SK-N-SH (cell line): ENCODE data around the gene C1orf35.
"Not testable (repeated sequence)": the region's sequence is repeated elsewhere in the genome, so short reads cannot be mapped to it uniquely, and the experiment has no call there.

Experiments used
- CTCF ChIP-seq: fragments of 200-600 bp; sonication (generic); IDR thresholded peaks from 2 replicates; pipeline ENCODE4 v1.6.1; 2017; ENCODE audit warnings: antibody characterized with exemption, mild to moderate bottlenecking, moderate library complexity
- EP300 ChIP-seq, 2 experiments: IDR thresholded peaks; 2 replicates each; pipeline versions ENCODE4 v1.4.0 to v1.6.1; 2012; ENCODE audit warnings: borderline replicate concordance in 1 of 2, low read depth in 1 of 2, low read length in 1 of 2
- MAX ChIP-seq: IDR thresholded peaks from 2 replicates; pipeline ENCODE4 v1.4.0; 2012; ENCODE audit warnings: low read depth
- SIN3A ChIP-seq: IDR thresholded peaks from 2 replicates; pipeline ENCODE4 v1.6.1; 2012; ENCODE audit warnings: low read depth, mild to moderate bottlenecking, low read length, moderate library complexity, borderline replicate concordance

DNA sequence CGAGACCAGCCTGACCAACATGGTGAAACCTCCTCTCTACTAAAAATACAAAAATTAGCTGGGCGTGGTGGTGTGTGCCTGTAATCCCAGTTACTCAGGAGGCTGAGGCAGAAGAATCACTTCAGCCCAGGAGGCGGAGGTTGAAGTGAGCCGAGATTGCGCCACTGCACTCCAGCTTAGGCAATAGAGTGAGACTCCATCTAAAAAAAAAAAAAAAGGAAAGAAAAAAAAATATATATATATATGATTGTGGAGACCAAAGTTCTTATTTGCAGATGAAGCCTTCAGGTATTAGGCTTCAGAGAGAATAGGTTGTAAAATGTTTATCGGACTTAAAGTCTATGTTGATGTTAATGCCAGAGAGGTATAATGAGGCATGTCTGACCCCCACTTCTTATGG, 8.2 kb upstream of the C1orf35 start:
- not testable (repeated sequence) for TF ChIP-seq CTCF; EP300 (IDR thresholded peaks at IDR 0.05; ENCODE audit: borderline replicate concordance in 1 of 2, low read depth in 1 of 2, low read length in 1 of 2); MAX; SIN3A
